Regular cardiac myocyte (primary cell): Measurements from ENCODE around the gene LAG3. TPM values are rescaled to one million over a fixed set of nuclear protein-coding genes. Genes with fewer than 3 reads are reported as not detected.

Experiments
- total RNA-seq: library from RNA; depleted of rRNA; stranded (reverse); fragments of >200 nt; gene quantifications from 2 replicates; pipeline ENCODE4 v1.2.3, GENCODE V29; 2014

Gene LAG3
- total RNA-seq: not detected in 2 replicates

DNA sequence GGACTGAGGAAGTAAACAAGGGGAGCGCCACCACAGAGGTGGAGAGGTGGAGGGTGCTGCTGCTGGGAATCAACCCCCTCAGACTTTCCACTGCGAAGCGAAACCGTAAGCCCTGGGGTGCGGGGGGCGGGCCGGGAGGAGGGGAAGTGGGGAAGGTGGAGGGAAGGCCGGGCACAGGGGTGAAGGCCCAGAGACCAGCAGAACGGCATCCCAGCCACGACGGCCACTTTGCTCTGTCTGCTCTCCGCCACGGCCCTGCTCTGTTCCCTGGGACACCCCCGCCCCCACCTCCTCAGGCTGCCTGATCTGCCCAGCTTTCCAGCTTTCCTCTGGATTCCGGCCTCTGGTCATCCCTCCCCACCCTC, at the start of gene LAG3:
Gene LAG3, plus strand, starts transcription at position 190 of the 365 bp plus-strand sequence. CDS start 333 bp downstream, outside the sequence.

DNA sequence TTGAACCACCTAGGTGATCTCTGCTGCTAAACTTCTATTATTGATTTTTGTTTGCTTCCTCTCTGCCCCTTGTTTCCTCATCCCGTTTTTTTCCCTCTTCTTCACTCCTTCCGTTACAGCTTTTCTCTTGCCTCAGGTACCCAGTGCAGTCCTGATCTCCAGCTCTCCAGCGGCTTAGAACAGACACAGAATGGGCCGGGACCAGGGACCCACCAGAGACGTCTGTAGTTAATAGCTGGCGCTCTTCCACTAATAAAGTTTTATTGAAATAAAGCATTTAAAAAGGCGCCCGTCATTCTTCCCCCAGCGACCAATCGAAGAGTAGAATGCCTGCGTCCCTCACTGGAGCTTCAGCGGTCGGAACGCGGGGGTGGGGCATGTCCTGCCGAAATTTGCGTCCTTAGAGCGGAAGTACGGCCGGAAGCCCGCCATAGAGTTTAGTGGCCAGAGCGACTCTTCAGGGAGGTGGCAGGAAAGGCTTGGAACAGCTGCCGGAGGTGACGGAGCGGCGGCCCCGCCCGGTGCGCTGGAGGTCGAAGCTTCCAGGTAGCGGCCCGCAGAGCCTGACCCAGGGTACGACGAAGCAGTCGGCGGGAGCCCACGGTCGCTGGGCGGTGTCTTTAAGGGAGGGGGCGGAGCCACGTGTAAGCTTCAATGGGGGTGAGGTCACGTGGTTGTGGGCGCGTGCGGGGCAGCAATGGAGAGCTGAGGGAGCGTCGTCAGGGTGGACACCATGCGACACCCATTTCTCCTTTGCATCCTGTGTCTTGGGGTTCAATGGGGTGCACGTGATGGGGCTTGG, 48.5 kb upstream of the LAG3 start, which contains the start of gene COPS7A:
Gene COPS7A, plus strand, starts transcription at position 440 of the 802 bp plus-strand sequence. CDS start 611 bp downstream, outside the sequence.

DNA sequence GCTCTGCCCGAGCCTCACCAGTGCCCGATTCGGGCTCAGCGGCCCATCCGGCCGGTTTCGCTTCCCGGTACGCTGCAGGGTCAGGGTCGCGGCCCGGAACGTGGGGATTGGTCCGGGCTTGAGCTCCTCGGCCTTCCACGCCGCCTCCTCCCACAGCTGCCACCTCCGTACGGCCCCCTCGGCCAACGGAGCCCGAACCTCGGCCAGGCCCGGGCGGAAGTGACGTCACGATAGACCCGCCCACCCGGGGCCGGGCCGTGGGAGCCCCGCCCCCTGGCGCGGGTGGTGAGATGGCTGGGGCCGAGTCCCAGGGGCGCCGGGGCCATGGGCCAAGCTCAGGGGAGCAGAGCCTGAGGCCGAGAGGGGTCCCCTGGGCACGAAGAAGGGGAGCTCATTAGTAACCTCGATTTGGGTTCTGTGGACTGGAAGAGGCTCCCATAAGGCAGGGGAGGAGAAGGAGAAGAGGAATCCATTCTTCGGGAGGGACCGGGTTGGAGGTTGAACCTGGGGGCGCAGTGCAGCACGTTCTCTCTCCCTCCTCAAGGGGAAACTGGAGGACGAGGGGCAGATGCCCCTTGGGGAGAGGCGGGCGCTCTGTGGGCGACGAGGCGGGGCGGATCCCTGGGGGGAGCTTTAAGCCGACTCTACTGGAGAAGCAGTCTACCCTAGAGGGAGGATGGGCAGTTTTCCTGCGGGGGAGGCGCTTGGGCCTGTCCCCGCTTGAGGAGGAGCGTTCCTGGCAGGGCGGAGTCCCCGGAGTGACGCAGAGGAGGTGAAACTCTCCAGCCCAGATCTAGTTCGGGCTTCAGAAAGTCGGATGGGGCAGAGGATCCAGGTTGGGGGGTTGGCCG, 19.2 kb upstream of the LAG3 start, which contains the start of gene MLF2:
Gene MLF2, minus strand, starts transcription at position 221 of the 851 bp plus-strand sequence. CDS start 807 bp downstream, outside the sequence.

DNA sequence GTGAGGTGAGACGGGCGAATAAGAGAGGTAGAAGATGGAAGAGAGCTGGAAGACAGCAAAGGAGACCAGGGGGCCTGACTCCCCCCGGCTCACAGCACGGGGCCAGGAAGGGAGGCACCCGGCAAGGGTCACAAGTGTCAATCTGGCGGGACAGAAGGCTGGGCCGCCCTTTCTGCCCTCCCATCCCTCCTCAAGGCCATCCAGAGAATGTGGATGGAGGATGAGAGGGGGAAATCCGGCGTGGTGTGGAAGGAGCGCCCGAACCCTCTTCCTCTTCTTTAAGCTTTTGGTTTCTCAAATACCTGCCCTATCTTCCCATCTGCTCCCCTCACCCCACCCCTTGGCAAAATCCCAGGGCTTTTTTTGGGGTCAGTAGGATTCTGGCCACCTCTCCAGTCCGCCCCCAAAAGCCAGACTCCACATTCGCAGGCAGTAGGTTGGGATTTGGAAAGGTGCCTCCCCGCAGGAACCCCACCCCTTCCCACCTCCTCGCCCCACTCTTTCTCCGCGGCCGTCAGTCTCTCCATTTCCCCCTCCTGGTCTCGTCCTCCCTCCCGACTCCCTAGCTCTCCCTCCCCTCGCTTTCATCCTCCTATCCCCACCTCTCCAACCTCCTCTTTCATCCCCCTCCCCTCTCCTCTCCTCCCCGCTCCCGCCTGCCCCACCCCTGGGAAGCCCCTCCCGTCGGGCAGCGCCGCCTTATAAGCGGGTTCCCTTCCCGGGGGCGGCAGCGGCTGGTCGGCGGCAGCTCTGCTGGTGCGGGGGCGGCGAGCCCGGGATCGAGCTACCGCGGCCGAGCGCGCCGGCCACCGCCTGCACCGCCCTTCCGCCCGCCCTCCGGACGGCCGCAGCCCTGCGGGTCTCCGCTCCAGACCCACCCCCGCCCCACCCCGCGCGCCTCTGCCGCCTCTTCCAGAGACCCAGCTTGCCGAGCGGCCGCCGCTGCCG, 6.4 kb upstream of the LAG3 start, which contains the start of gene PTMS:
Gene PTMS, plus strand, starts transcription at position 730 of the 948 bp plus-strand sequence. CDS start 343 bp downstream, outside the sequence.

DNA sequence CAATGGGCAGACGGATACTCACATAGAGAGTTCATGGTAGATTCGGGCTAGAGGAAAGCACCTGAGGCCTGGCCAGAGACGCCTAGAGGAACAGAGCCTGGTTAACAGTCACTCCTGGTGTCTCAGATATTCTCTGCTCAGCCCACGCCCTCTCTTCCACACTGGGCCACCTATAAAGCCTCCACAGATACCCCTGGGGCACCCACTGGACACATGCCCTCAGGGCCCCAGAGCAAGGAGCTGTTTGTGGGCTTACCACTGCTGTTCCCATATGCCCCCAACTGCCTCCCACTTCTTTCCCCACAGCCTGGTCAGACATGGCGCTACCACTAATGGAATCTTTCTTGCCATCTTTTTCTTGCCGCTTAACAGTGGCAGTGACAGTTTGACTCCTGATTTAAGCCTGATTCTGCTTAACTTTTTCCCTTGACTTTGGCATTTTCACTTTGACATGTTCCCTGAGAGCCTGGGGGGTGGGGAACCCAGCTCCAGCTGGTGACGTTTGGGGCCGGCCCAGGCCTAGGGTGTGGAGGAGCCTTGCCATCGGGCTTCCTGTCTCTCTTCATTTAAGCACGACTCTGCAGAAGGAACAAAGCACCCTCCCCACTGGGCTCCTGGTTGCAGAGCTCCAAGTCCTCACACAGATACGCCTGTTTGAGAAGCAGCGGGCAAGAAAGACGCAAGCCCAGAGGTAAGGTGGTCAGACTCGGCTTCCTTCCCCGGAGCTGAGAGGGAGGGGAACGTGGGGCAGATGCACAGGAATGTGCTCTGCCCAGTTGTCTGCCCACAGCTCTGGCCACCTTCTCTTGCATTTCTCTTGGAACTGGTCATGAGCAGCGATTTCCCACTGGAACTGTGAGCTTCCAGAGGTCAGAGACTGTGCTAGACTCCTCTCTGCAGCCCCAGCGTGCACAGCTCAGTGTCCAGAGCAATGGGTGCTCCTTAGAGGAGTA, 16.9 kb downstream of the LAG3 start, which contains the start of gene CD4:
Gene CD4, plus strand, starts transcription at position 557 of the 953 bp plus-strand sequence. CDS start 10,611 bp downstream, outside the sequence.

DNA sequence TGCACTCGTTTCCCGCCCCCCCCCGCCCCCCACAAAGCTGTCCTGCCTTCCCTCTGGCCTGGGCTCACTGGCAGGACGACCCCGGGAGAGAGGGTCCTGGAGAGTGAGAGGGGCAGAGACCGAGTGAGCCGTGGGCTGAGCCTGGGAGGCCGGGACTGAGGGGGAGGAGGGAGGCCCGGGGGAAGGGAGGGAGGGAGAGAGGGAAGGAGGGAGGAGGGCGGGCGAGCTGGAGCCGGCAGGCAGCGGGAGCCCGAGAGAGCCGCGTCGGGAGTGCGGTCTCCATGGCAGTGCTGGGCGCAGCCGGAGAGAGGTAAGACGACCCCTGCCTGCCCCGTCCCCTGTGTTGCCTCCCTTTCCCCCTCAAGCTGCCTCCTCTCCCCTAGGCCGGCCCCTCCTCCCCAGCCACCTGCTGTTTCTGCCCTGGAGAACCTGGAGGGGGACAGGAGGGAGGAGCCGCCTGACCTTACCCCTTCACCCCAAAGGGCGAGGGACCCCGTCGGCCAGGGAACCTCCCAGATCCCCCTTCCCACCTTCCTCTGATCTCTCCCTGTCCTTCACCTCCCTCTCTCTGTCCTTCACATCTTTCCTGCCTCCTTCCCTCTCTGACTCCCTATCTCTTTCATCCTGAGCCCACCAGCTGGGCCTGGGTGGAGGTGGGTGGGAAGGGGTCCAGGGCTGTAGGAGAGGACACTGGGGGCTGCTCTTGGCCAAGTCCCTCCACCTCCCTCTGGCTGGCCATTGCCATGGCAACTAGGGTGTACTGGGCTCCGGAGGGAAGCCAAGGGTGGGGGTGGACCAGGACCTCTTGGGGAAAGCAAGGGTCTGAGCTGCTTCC, 49.5 kb downstream of the LAG3 start, which contains the start of gene GPR162:
Gene GPR162, plus strand, starts transcription at position 231 of the 835 bp plus-strand sequence. CDS start 2,078 bp downstream, outside the sequence.

Other genes starting within 250 kb of the LAG3 start
- 10,543 and 12,698 TPM in 2 replicates for gene GAPDH, start 238.0 kb upstream of the LAG3 start, total RNA-seq
- gene IFFO1, start 216.5 kb upstream of the LAG3 start, total RNA-seq: 9.0 and 21.4 TPM in 2 replicates
- gene NOP2, start 204.2 kb upstream of the LAG3 start, total RNA-seq: 16.3 and 29.1 TPM in 2 replicates
- gene CHD4, start 165.1 kb upstream of the LAG3 start, total RNA-seq: 152 and 224 TPM in 2 replicates
- not detected in 2 replicates for gene LPAR5, start 136.6 kb upstream of the LAG3 start, total RNA-seq
- gene ACRBP, start 125.1 kb upstream of the LAG3 start, total RNA-seq: under 0.01 TPM in 1 of 2 replicates, not detected in the other
- 19.7 and 33.5 TPM in 2 replicates for gene ING4, start 109.4 kb upstream of the LAG3 start, total RNA-seq
- 9.0 and 11.3 TPM in 2 replicates for gene ZNF384, start 83.1 kb upstream of the LAG3 start, total RNA-seq
- under 0.01 TPM in 2 replicates for gene PIANP, start 71.7 kb upstream of the LAG3 start, total RNA-seq
- 87.9 and 100 TPM in 2 replicates for gene COPS7A, start 48.5 kb upstream of the LAG3 start, total RNA-seq
- gene MLF2, start 19.4 kb upstream of the LAG3 start, total RNA-seq: 147 and 175 TPM in 2 replicates
- 17.2 and 38.0 TPM in 2 replicates for gene PTMS, start 6.2 kb upstream of the LAG3 start, total RNA-seq
- gene CD4, start 17.0 kb downstream of the LAG3 start, total RNA-seq: 0.28 and 0.58 TPM in 2 replicates
- gene GPR162, start 49.3 kb downstream of the LAG3 start, total RNA-seq: 0.96 and 2.5 TPM in 2 replicates
- 79.6 and 124 TPM in 2 replicates for gene P3H3, start 55.9 kb downstream of the LAG3 start, total RNA-seq
- gene GNB3, start 68.4 kb downstream of the LAG3 start, total RNA-seq: 1.4 and 2.5 TPM in 2 replicates
- gene CDCA3, start 78.8 kb downstream of the LAG3 start, total RNA-seq: 5.6 and 29.7 TPM in 2 replicates
- 77.8 and 123 TPM in 2 replicates for gene USP5, start 79.6 kb downstream of the LAG3 start, total RNA-seq
- 1,644 and 1,719 TPM in 2 replicates for gene TPI1, start 95.0 kb downstream of the LAG3 start, total RNA-seq
- 3.6 and 4.2 TPM in 2 replicates for gene SPSB2, start 100.8 kb downstream of the LAG3 start, total RNA-seq
- gene LRRC23, start 132.3 kb downstream of the LAG3 start, total RNA-seq: 8.6 and 18.0 TPM in 2 replicates
- gene ENO2, start 142.1 kb downstream of the LAG3 start, total RNA-seq: 40.8 and 66.8 TPM in 2 replicates
- 4.4 and 9.0 TPM in 2 replicates for gene ATN1, start 155.4 kb downstream of the LAG3 start, total RNA-seq
- not detected in 2 replicates for gene RNU7-1, start 171.3 kb downstream of the LAG3 start, total RNA-seq
- 75.3 and 141 TPM in 2 replicates for gene C12orf57, start 171.5 kb downstream of the LAG3 start, total RNA-seq
- gene PTPN6, start 178.8 kb downstream of the LAG3 start, total RNA-seq: under 0.01 TPM in 1 of 2 replicates, not detected in the other
- gene PHB2, start 198.1 kb downstream of the LAG3 start, total RNA-seq: 149 and 175 TPM in 2 replicates
- gene EMG1, start 198.4 kb downstream of the LAG3 start, total RNA-seq: 49.3 and 94.9 TPM in 2 replicates
- gene LPCAT3, start 246.0 kb downstream of the LAG3 start, total RNA-seq: 5.9 and 9.2 TPM in 2 replicates